CD8-positive, alpha-beta memory T cell (primary cell): ENCODE measurements around the gene PXDC1. TPM values are rescaled to one million over a fixed set of nuclear protein-coding genes. Genes with fewer than 3 reads are reported as not detected.

Experiments
- CTCF ChIA-PET: fragments of 350-600 bp; sonication (Branson Sonifier 250); formaldehyde crosslinking; loops from one replicate; lab custom pipeline; 2021; ENCODE audit warnings: antibody characterized with exemption; lab: Charles Lee
- POLR2A ChIA-PET: fragments of 350-600 bp; sonication (Branson Sonifier 250); formaldehyde crosslinking; loops from one replicate; lab custom pipeline; 2021; ENCODE audit warnings: antibody characterized with exemption; lab: Charles Lee
- DNase-seq, 5 donors: peaks; one replicate each; pipeline versions ENCODE4 v3.0.0 to v3.0.0-alpha.2; 2020 to 2022; ENCODE audit warnings: mixed read lengths in 1 of 5
- H3K27ac ChIP-seq: one replicate; pipeline ENCODE4 v1.7.0; 2013; ENCODE audit warnings: low read depth, mild to moderate bottlenecking, low read length, moderate library complexity
- H3K27me3 ChIP-seq: 2 replicates; pipeline ENCODE4 v1.7.0; 2013; ENCODE audit warnings: low read length, mild to moderate bottlenecking; ENCODE audit not compliant: insufficient read depth, poor library complexity, severe bottlenecking
- H3K36me3 ChIP-seq: 2 replicates; pipeline ENCODE4 v1.7.0; 2013; ENCODE audit warnings: mild to moderate bottlenecking, low read length, moderate library complexity; ENCODE audit not compliant: insufficient read depth
- H3K4me1 ChIP-seq: 2 replicates; pipeline ENCODE4 v1.7.0; 2013; ENCODE audit warnings: mild to moderate bottlenecking, low read length, moderate library complexity; ENCODE audit not compliant: insufficient read depth
- H3K4me3 ChIP-seq: 2 replicates; pipeline ENCODE4 v1.7.0; 2013; ENCODE audit warnings: mild to moderate bottlenecking, low read length
- H3K9me3 ChIP-seq: 2 replicates; pipeline ENCODE4 v1.7.0; 2013; ENCODE audit warnings: mild to moderate bottlenecking, low read length
- H3K27ac Mint-ChIP-seq, 8 donors: one replicate each; pipeline ENCODE4 v1.8.0; 2020 to 2021; ENCODE audit warnings: mixed read lengths in 8 of 8, mild to moderate bottlenecking in 6 of 8, inconsistent platforms in 3 of 8, moderate library complexity in 3 of 8
- H3K27me3 Mint-ChIP-seq, 2 donors: one replicate each; pipeline ENCODE4 v1.8.0; 2020 to 2021; ENCODE audit warnings: mixed read lengths in 2 of 2, mild to moderate bottlenecking in 1 of 2, moderate library complexity in 1 of 2
- H3K36me3 Mint-ChIP-seq, 3 donors: one replicate each; pipeline ENCODE4 v1.8.0; 2020 to 2021; ENCODE audit warnings: mixed read lengths in 3 of 3, inconsistent platforms in 1 of 3, mild to moderate bottlenecking in 1 of 3
- H3K4me1 Mint-ChIP-seq, 3 donors: one replicate each; pipeline ENCODE4 v1.8.0; 2020 to 2021; ENCODE audit warnings: mixed read lengths in 3 of 3, inconsistent platforms in 1 of 3, mild to moderate bottlenecking in 1 of 3
- H3K4me3 Mint-ChIP-seq, 7 donors: one replicate each; pipeline ENCODE4 v1.8.0; 2020 to 2021; ENCODE audit warnings: mixed read lengths in 7 of 7, mild to moderate bottlenecking in 6 of 7, moderate library complexity in 4 of 7, inconsistent platforms in 2 of 7
- H3K9me3 Mint-ChIP-seq, 5 donors: one replicate each; pipeline ENCODE4 v1.8.0; 2020 to 2022; ENCODE audit warnings: mixed read lengths in 5 of 5, mild to moderate bottlenecking in 3 of 5, moderate library complexity in 2 of 5, inconsistent platforms in 1 of 5
- polyA plus RNA-seq: library from polyadenylated mRNA; unstranded; fragments of 300-500 nt; fragmentation: Illumina TruSeq; gene quantifications from one replicate; pipeline ENCODE4 v1.2.3, GENCODE V29; 2021
- total RNA-seq, 2 experiments: library from RNA; stranded (reverse); gene quantifications; one replicate each; pipeline ENCODE4 v1.2.3, GENCODE V29; 2021

The PXDC1 gene
- total and polyA plus RNA-seq, 3 experiments from 2014 or later, result 0.15 to 0.24 TPM; not detected in 1

- Mint-ChIP-seq H3K27ac (no peak overlapping the region), H3K36me3 (no peaks in the 10 kb centered on the region), H3K4me1 (no peaks in the 10 kb centered on the region), H3K4me3 (no peak overlapping the region), H3K27me3 (peaks cover 20 to 28% of the 10 kb centered on the region in 2 donors), H3K9me3 (peaks cover 0 to 9% (median 0%) of the 10 kb centered on the region in 5 donors)
- H3K27me3 ChIP-seq, result no peaks in the 10 kb centered on the region
- ChIA-PET CTCF (no interaction called here), POLR2A (no interaction called here)
- no peak overlapping the region for H3K27ac ChIP-seq
- H3K36me3 ChIP-seq, result no peaks in the 10 kb centered on the region
- H3K9me3 ChIP-seq, result no peaks in the 10 kb centered on the region
- DNase-seq, result no peak
- H3K4me1 ChIP-seq, result no peaks in the 10 kb centered on the region
- no peak overlapping the region for H3K4me3 ChIP-seq
Measured at GRCh38 chr6:3697609-3698008, 53.9 kb downstream of the PXDC1 start.

- peaks cover 19 to 30% of the 10 kb centered on the region in 2 donors for H3K27me3 Mint-ChIP-seq
Measured at GRCh38 chr6:3696525-3697088, 54.9 kb downstream of the PXDC1 start.

GRCh38 chr6:3695065-3695817 is 56.3 kb downstream of the PXDC1 start:
- Mint-ChIP-seq H3K27ac (no peak overlapping the region), H3K36me3 (no peaks in the 10 kb centered on the region), H3K27me3 (peaks cover 18 to 38% of the 10 kb centered on the region in 2 donors), H3K4me3 (no peak overlapping the region), H3K4me1 (no peaks in the 10 kb centered on the region), H3K9me3 (peaks cover 0 to 9% (median 0%) of the 10 kb centered on the region in 5 donors)
- CTCF ChIA-PET, result interaction anchor here (1.6 kb wide), 1 partner anchor 37 kb away, joined by 4 read pairs; no protein-coding TSS in a partner anchor
- Histone ChIP-seq H3K27ac (no peak overlapping the region), H3K36me3 (no peaks in the 10 kb centered on the region), H3K4me3 (no peak overlapping the region), H3K27me3 (no peaks in the 10 kb centered on the region), H3K4me1 (no peaks in the 10 kb centered on the region), H3K9me3 (no peaks in the 10 kb centered on the region)
- POLR2A ChIA-PET, result no interaction called here
- no peak for DNase-seq

More at GRCh38 chr6:3696525-3697088, 54.9 kb downstream of the PXDC1 start:
- no peaks in the 10 kb centered on the region for H3K27me3 ChIP-seq
- no peak for DNase-seq
- no peak overlapping the region for H3K4me3 ChIP-seq
- Mint-ChIP-seq H3K27ac (no peak overlapping the region), H3K9me3 (peaks cover 0 to 9% (median 0%) of the 10 kb centered on the region in 5 donors), H3K4me1 (no peaks in the 10 kb centered on the region), H3K4me3 (no peak overlapping the region), H3K36me3 (no peaks in the 10 kb centered on the region)
- H3K27ac ChIP-seq, result no peak overlapping the region
- POLR2A ChIA-PET, result interaction anchor here (0.7 kb wide), 1 partner anchor 263 kb away, joined by 4 read pairs; no protein-coding TSS in a partner anchor
- H3K36me3 ChIP-seq, result no peaks in the 10 kb centered on the region
- no peaks in the 10 kb centered on the region for H3K4me1 ChIP-seq
- H3K9me3 ChIP-seq, result no peaks in the 10 kb centered on the region
- CTCF ChIA-PET, result interaction anchor here (1.6 kb wide), 1 partner anchor 36 kb away, joined by 4 read pairs; no protein-coding TSS in a partner anchor

GRCh38 chr6:3693831-3694230 is 57.7 kb downstream of the PXDC1 start:
- Histone ChIP-seq H3K4me1 (no peaks in the 10 kb centered on the region), H3K27ac (no peak overlapping the region), H3K36me3 (no peaks in the 10 kb centered on the region), H3K27me3 (no peaks in the 10 kb centered on the region), H3K9me3 (no peaks in the 10 kb centered on the region), H3K4me3 (no peak overlapping the region)
- no peak for DNase-seq
- Mint-ChIP-seq H3K27ac (no peak overlapping the region), H3K36me3 (no peaks in the 10 kb centered on the region), H3K4me3 (no peak overlapping the region), H3K4me1 (no peaks in the 10 kb centered on the region), H3K27me3 (peaks cover 14 to 39% of the 10 kb centered on the region in 2 donors), H3K9me3 (peaks cover 0 to 6% (median 0%) of the 10 kb centered on the region in 5 donors)
- POLR2A ChIA-PET, result no interaction called here
- CTCF ChIA-PET, result no interaction called here

GRCh38 chr6:3690506-3690905 is 61.0 kb downstream of the PXDC1 start:
- no peak for DNase-seq
- H3K36me3 Mint-ChIP-seq, result no peaks in the 10 kb centered on the region
- H3K4me1 ChIP-seq, result no peaks in the 10 kb centered on the region
- no peaks in the 10 kb centered on the region for H3K36me3 ChIP-seq
- no peaks in the 10 kb centered on the region for H3K9me3 ChIP-seq
- H3K27me3 ChIP-seq, result no peaks in the 10 kb centered on the region
- ChIA-PET CTCF (no interaction called here), POLR2A (no interaction called here)
- H3K27me3 Mint-ChIP-seq, result peaks cover 4 to 36% of the 10 kb centered on the region in 2 donors
- no peak overlapping the region for H3K4me3 Mint-ChIP-seq
- H3K27ac ChIP-seq, result no peak overlapping the region
- no peak overlapping the region for H3K4me3 ChIP-seq
- no peak overlapping the region for H3K27ac Mint-ChIP-seq
- no peaks in the 10 kb centered on the region for H3K4me1 Mint-ChIP-seq
- H3K9me3 Mint-ChIP-seq, result no peaks in the 10 kb centered on the region

GRCh38 chr6:3687847-3688246 is 63.7 kb downstream of the PXDC1 start:
- Mint-ChIP-seq H3K4me1 (no peaks in the 10 kb centered on the region), H3K27ac (no peak overlapping the region), H3K27me3 (peaks cover 0 to 39% of the 10 kb centered on the region in 2 donors), H3K4me3 (no peak overlapping the region), H3K36me3 (no peaks in the 10 kb centered on the region), H3K9me3 (no peaks in the 10 kb centered on the region)
- Histone ChIP-seq H3K4me1 (no peaks in the 10 kb centered on the region), H3K4me3 (no peak overlapping the region), H3K36me3 (no peaks in the 10 kb centered on the region), H3K27me3 (no peaks in the 10 kb centered on the region), H3K9me3 (no peaks in the 10 kb centered on the region), H3K27ac (no peak overlapping the region)
- no peak for DNase-seq
- ChIA-PET CTCF (no interaction called here), POLR2A (no interaction called here)

GRCh38 chr6:3683331-3683730 is 68.2 kb downstream of the PXDC1 start:
- ChIA-PET POLR2A (no interaction called here), CTCF (no interaction called here)
- H3K27ac ChIP-seq, result no peak overlapping the region
- H3K27ac Mint-ChIP-seq, result no peak overlapping the region
- no peak for DNase-seq
- H3K27me3 ChIP-seq, result no peaks in the 10 kb centered on the region
- no peak overlapping the region for H3K4me3 ChIP-seq
- H3K36me3 ChIP-seq, result no peaks in the 10 kb centered on the region
- peaks cover 0 to 4% (median 0%) of the 10 kb centered on the region in 5 donors for H3K9me3 Mint-ChIP-seq
- H3K4me1 ChIP-seq, result no peaks in the 10 kb centered on the region
- no peaks in the 10 kb centered on the region for H3K4me1 Mint-ChIP-seq
- peaks cover 4 to 49% of the 10 kb centered on the region in 2 donors for H3K27me3 Mint-ChIP-seq
- H3K4me3 Mint-ChIP-seq, result no peak overlapping the region
- no peaks in the 10 kb centered on the region for H3K9me3 ChIP-seq
- peaks cover 0 to 2% (median 0%) of the 10 kb centered on the region in 3 donors for H3K36me3 Mint-ChIP-seq

- H3K4me3 Mint-ChIP-seq, result no peak overlapping the region
- Histone ChIP-seq H3K4me3 (no peak overlapping the region), H3K9me3 (no peaks in the 10 kb centered on the region), H3K27ac (no peak overlapping the region), H3K4me1 (no peaks in the 10 kb centered on the region), H3K36me3 (no peaks in the 10 kb centered on the region), H3K27me3 (no peaks in the 10 kb centered on the region)
- no peak overlapping the region for H3K27ac Mint-ChIP-seq
- DNase-seq, result no peak
- H3K9me3 Mint-ChIP-seq, result peaks cover 0 to 6% (median 2%) of the 10 kb centered on the region in 5 donors
- H3K4me1 Mint-ChIP-seq, result no peaks in the 10 kb centered on the region
- H3K36me3 Mint-ChIP-seq, result peaks cover 0 to 2% (median 0%) of the 10 kb centered on the region in 3 donors
- POLR2A ChIA-PET, result no interaction called here
- CTCF ChIA-PET, result no interaction called here
- H3K27me3 Mint-ChIP-seq, result peaks cover 10 to 41% of the 10 kb centered on the region in 2 donors
Measured at GRCh38 chr6:3678946-3679345, 72.6 kb downstream of the PXDC1 start.
